Activated CD8-positive, alpha-beta memory T cell treated with anti-CD3 and anti-CD28 coated beads, Interleukin-2, amount 50 U/mL, for 4 hours (primary cell): ENCODE measurements around the gene TSPAN15.

ENCODE experiments used
- DNase-seq: peaks from one replicate; pipeline ENCODE4 v3.0.0-alpha.2; 2020

Gene TSPAN15

DNA sequence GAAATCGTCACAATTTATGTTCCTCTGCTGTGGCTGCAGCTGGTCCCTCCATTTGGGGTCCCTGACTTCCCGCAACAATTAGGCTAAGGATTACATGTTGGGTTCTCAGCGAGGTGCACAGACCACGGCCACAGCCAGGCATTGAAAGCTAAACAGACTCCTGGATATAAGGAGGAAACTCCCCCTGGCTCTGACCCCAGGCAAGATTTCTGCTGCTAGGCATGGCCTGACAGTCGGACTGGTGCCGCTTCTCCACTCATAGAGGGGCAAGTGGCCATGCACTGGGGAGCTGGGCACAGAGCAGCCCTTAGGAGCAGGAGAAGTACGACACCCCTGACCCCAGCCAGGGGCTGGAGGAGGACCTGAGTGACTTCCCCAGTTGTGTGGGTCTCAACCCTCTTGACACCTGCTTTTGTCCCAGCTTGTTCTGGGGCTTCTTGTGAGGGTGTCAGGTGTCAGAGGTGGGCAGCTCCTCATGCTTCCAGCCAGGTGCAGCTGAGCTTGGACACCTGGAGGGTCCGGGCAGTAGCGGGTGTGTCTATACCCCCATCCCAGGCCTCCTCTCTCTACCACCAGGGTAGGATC is 38.3 kb downstream of the TSPAN15 start:
- DNase-seq: no peak

DNA sequence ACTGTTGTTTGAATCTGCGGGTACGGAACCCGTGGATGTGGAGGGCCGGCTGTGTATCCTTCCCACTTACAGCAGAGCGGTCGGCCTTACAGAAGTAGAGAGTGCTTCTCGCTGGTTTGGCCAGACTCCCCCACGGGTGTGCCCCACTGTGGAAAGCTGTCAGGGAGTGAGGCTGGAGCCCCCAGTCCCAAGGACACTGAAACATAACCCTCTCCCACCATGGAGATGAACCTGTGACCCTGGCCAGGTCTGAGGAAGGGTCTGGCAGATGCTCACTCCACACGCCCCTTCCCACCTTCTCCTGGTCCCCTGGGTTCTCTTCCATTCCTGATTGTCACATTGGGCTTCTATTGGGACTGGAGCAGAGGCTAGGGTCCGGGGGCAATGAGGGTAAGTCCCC is 39.6 kb downstream of the TSPAN15 start:
- DNase-seq: no peak

DNA sequence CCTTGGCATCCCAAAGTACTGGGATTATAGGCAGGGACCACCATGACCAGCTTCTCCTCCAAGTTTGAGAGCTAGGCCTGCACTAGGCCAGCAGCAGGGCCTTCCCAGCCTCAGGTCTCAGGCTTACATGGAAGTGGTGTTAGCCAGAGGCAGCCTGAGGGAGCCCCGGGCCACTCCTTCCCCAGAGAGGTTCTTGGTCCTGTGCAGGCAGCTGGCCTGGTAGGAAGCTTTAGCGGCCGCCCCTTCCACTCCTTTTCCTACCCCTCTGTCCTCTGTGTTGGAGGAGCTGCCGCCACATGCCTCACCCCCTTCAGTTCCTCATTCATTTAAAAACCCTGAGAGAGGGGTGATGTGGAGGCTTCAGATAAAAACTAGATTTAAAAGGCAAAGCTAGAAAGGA is 40.3 kb downstream of the TSPAN15 start:
- DNase-seq: no peak

DNA sequence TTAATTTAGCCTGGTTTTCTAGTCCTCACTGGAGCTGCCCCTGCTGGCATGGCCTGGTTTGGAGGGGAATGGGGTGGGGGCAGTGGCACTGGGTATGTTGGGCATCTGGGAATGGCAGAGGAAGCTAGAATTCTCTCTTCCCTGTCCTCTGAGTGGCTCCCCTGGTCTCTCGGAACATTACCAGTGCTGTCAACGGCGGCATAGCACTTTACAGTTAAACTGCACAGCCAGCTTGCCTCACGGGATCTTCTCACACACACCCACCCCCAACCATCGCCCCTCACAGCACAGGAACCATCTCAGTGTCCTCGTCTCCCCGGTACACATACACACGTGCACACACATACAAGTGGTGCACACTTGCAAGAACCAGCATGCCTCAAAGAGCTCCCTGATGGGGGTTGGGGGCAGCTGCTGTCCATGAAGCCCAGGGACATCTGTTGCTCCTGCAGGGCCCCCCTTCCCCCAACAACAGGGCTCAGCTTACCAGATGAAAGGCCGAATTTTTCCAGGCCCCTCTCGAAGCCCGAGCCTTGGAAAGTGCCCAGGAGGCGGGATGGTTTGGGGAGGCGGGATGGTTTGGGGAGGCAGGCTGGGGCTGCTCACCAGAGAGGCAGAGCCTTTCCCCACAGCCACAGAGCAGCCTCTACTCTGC is 41.0 kb downstream of the TSPAN15 start:
- no peak for DNase-seq

DNA sequence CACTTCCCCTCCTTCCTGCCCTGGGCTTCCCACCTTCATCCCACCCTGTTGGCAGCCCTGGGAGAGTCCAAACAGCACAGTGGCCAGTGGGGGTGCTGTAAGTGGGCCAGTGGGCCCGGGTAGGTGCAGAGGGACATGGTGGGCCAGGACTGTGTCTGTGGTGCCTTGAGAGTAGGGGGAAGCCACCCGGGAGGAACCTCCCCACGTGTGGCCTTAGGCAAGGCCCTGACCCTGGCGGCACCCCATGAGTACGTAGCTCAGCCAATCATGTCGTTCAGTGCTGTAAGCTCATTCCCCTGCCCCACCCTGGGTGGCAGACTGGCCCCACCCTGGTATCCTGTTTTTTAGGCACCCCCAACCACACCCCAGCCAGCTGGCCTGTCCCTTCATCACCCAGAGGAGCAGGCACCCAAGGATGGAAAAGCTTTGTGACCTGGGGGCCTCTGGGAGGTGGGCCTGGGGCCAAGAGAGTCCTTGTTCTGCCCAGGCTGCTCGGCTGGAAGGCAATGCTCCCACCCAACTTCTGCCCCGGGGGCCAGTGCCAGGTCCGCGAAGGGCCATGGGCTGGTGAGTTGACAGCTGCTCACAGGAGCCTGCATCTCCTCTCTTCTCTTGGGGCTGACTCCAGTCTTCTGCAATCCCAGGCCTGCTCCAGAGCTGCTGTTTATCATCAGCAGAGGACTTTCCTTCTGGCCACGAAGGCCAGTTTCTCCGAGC is 41.6 kb downstream of the TSPAN15 start:
- DNase-seq: no peak

DNA sequence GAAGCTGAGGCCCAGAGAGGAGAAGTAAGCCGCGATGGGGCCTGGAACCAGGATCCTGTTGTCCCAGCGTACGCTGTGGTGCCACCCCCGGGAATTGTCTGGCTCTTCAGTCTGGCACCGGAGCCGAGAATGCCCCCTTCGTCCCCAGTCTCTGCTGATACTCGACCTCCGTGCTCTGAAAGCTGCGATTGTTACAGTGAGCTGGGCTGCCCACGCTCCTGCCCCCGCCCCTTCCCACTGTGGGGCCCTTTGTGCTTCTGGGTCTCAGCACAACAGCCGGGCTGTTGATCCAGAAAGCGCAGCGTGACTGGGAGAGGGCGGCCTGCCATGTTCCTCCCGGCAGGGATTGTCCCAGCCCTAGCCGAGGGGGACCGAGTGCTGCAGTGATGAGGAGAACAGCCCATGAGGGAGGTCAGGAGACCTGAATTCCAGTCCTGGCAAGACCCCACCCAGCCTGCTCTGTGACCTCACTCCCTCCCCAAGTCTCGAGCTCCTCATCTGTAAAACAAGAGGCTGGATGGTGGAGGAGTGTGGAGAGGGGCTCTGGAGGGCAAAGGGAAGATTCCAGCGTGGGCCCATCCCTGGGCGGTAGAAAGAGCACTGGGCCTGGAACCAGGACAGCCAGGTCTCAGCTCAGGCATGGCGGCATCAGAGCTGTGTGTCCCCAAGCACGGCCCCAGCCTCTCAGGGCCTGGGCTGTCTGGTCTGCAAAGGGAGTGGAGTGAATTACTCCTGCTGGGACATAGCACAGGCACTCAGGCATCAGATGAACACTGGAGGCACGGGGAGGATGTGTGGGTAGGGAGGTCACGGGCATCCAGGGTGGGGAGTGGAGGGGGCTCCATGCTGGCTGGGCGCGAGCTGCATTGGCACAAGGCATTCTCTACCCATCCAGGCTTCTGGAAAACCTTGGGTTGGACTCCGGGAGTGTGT is 43.6 kb downstream of the TSPAN15 start:
- DNase-seq: no peak

DNA sequence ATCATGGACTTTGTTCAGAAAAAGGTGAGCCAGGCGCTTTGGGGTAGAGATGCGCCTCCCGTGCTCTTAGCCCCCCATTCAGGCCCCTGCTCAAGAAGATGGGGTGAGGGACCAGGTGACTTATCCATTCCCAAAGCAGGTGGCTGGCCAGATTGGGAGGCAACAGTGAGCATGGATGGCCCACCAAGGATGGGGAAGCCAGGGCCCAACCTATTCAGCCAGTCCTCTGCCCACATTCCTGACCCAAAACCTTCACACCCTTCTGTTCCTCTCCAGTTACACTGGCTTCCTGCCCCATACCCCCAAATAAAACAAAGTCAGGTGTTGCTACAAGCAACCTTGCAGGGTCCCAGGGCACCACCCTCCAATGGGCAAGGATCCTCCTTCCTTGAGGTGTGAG is 44.4 kb downstream of the TSPAN15 start:
- no peak for DNase-seq

DNA sequence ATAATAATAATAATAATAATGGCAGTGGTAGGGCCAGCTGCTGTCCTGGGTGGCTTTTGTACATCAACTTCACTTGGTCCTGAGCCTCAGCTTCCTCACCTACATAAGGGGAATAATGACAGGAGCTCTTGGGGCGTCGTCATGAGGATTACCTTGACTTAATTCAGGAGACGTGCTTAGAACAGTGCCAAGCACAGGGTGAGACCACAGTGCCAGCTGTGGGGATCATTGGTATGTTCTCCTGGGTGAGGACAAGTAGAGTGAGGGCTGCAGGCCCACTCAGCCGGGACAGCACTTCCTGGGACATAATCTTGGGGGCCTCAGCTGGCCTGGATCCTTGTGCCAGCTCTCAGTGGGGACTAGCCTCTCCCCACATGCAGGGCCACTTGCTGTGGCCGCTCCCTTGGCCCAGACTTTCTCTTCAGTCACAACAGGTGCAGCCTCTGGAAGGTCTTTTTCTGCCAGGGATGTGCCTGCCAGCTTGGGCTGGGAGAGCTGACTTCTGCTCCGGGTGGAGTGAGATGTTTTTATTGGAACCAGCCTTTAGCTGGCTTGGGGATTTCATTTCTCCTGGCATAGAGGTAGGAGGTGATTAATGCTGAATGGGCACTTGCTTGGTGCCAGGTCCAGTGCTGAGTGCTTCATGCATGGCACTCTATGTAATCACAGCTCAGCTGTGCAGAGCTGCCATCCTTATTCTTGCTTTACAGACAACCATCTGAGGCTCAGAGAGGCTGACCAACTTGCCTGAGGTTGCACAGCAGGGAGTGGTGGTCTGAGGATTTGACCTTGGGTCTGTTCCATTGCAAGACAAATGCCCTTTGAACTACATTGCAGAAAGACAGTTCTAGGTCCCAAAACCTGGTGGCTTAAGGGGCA is 45.3 kb downstream of the TSPAN15 start:
- DNase-seq: no peak

DNA sequence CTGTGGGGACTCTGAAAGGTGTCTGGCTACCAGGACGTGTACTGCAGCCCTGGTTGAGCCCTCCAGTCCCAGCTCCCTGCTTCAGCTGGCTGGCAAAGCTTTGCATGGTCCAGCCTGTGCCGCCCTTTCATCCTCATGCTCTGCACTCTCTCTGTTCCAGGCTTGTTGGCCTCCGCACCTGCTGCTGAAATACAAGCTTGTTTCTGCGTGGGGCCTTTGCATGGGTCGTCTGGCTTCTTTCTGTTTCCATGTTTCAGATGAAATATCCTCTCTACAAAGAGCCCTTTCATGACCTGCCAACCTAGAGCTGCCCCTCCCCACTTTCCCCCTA is 45.9 kb downstream of the TSPAN15 start:
- DNase-seq: no peak

DNA sequence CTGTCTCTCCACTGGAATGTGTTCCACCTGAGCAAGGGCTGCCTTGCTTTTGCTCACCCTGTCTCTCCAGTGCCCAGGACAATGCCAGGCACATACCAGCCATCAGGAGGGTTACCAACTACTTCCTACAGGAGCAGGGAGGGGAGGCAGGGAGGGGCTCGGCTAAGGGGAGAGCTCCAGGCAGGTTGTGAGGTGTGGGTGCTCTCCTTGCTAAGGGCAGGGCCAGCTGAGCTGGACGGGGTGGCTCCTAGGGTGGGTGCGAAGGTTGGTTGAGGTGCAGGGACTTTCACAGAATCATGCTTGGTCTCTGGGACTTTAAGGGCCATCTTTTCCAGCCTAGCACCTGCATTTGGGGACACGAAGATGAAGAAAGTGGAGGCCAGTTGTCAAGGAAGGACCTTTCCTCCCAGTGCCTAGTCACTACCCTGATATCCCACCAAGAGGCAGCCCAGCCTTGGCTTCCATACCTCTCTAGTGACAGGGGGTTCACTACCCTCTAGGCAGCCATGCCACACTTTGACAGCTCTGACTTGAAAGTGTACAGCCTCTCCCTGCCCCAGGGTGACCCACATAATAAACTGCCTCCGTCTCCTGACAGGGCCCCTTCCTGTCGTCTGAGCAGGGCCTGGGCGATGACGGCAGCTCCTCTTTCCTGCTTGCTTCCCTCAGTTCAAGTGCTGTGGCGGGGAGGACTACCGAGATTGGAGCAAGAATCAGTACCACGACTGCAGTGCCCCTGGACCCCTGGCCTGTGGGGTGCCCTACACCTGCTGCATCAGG is 46.5 kb downstream of the TSPAN15 start:
- DNase-seq: no peak

DNA sequence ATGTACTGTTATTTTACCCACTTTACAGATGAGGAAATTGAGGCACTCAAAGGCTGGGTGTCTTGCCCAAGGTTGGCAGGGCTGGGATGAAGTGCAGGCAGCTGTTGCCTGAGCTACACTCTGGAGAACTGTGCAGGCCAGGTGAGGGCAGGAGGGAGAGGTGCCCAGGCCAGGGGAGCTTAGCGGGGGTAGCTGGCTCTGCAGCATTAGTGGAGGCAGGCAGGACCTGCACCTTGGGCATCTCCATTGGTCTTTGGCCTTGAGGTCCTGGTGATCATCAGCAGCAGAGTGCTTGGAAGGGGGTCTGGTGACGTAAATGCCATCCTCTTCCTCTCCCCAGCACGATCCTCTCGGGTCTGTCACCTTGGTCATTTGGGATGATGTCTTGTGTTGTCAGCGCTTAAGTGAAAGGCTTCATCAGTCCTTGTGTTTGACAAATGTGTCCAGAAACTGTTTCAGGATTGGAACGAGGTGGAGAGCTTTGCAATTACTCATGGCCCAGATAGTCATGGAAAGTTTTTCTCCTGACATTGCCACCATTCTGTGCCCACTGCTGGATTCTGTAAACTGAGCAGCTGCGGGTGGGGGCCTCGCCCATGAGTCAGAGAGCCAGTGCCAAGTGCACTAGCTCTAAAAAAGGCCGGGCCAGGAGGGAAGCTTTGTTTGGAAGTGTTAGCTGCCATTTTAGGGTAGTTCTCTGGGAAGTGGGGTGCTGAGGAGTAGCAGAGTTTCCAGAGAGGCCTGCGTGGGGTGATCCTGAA is 47.6 kb downstream of the TSPAN15 start:
- no peak for DNase-seq

DNA sequence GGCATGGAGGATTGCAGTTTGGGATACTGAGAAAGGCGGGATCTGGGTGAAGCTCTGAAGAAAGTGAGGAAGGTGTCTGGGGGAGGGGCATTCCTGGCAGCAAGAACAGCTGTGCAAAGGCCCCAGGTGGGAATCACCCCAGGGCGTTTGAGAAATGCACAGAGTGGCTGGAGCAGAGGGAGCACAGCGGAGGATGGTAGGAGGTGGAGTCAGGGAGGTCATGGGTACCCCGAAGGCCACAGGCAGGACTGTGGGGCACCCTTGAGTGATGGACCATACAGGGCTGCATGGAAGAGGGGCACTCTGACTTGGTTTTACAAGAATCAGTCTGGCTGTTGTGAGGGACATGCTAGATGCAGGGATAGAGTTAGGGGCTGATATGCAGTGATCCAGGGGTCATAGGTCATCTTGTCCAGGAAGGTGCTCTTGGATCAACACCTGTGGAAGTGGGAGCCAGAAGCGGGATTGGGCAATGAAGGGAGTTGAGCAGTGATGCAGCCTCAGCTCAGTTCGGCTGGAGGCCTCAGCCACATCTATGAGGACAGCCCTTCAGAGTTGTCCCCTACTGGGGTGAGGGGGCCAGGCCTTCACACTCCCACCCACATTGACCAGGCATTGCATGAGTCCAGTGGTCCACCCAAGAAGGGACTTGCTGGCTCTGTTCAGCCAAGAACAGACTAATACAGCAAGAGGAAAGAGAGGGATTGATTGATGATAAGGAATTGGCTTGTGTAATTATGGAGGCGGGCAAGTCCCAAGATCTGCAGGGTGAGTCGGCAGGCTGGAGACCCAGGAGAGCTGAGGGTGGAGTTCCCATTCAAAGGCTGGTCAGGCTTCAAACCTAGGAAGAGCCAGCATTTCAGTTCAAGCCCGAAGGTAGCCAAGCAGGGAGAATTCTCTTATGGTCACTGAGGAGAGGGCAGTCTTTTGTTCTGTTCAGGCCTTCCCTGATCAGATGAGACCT is 48.7 kb downstream of the TSPAN15 start:
- no peak for DNase-seq

DNA sequence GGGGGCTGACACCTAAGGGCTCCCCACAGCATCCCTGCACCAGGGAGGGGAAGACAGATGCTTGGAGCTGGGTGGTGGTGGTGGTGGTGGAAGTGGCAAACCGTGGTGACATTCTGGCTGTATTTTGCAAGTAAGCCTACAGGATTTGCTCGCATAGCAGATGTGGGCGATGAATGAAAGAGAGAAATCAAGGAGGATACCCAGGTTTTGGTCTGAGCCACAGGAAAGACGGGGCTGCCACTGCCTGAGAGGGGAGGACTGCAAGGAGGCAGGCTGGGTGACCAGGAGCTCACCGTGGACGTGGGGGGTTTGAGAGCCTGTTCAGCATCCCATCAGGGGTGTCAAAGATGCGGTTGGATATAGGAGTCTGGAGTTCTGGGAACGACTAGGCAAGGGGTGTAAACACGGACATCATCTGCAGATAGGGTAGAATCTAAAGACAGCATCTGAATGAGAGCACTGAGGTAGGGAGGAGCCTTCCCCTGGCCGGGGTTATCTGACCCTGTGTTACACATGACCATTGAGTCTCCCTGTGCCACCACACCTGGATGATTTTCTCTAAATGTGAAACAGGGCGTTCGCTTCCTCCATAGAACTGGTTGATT is 49.7 kb downstream of the TSPAN15 start:
- DNase-seq: no peak

DNA sequence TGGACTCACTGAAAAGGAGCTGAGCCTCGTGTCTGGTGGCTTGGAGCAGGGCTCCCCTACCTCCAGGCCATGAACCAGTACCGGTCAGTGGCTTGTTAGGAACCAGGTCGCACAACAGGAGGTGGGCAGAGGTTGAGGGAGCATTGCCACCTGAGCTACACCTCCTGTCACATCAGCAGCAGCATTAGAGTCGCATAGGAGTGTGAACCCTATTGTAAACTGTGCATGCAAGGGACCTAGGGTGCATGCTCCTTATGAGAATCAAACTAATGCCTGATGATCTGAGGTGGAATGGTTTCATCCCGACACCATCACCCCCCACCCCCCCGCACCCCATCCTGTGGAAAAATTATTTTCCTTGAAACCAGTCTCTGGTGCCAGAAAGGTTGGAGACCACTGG is 50.4 kb downstream of the TSPAN15 start:
- no peak for DNase-seq

DNA sequence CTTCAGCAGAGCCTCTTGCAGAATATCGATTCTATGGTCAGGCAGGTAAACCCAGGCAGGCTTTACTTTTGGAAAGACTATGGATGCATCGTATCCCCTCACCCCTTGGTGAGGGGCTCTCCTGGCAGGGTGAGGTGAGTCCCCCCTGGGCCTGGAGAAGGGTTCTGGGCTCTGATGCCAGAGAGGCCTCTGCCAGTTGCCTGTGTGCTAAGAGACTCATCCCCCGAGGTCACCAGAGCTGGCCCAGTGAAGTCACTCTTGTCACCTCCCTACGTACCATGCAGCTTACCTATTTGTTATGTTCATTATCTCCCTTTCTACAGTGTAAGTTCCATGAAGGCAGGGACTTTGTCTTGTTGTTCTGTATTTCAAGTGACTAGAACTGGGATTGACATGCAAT is 51.3 kb downstream of the TSPAN15 start:
- DNase-seq: no peak

DNA sequence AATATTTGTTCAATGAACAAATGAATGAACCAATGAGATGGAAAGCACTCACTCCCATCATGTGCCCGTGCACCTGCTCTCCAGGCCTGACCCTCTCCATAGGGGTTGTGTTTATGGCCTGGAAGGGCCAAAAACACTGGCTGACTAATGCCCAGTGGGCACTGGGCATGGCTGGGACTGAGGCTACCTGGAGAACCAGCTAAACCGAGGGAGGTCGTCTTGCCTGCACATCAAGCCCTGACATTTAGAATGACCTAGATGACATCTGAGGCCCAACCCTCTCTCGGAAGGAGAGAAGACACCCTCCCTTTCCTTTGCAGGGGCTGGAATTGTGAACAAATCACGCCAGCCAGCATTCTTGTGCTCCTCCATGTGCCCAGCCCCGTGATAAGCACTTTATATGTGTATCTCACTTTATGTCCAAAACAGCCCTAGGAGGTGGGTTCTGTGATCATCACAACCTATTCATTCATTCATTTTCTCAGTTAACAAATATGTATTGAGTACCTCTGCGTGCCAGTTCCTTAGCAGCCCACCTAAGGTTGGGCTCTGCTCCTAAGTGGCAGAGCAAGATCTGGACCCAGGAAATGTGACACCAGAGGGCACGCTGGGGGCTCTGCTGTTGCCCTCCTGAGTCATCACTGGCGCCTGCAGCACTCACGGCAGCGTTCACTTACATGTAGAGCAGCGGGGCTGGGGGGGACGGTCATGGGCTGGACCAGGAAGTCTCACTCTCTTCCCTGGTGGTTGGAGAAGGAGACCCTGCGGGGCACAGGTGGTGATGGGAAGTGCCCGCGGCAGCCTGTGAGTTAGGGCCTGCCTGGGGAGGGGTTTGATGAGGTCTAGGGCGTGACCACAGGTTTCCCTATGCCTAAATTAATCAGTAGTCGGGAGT is 52.0 kb downstream of the TSPAN15 start:
- DNase-seq: no peak

DNA sequence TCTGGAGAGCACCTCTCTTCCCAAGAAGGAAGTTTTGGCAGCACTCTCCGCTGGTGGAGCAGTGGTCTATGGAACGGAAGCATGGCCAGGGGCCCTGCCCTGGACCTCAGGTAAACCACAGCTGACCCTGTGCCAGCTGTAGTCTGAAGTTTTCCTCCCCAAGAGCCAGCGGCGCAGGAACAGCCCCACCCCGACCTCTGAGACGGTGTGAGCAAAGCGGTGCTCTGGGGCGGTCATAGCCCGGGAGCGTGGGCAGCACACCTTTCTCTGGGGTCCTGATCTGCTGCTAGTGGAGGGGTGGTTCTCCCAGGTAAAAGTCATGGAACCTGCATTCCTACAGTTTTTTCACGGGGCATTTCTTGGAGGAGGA is 52.6 kb downstream of the TSPAN15 start:
- DNase-seq: no peak

DNA sequence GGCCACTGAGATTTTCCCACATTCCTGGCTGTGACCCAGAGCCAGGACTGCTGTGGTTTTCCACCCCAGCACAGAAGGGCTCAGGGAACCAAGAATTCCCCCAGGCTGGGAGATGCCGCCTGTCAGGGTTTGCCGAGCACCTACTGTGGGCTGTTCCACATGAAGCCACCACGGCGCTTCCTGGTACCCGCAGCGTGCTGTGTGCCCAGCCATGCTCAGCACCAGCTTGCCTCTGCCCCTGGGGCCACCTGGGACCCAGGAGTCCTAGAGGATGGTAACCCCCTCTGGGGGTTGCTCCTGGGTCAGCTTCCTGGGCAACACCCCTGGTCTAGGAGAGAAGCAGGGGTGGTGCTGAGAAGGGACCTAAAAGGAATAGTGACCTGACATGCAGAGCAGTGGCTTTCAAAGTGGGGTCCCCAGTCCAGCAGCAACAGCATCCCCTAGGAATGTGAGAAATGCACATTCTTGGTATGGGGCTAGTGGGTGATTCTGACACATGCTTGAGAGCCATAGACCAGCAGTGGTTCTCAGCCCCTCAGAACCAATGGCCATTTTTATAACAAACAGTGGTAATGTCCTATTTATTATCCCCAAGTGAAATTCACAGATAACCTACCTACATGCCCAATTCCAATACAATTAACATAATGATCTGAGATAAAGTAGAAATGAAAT is 53.4 kb downstream of the TSPAN15 start:
- DNase-seq: no peak
